BE2C (cell line): ENCODE measurements around the gene CENPK. TPM values are rescaled to one million over a fixed set of nuclear protein-coding genes. Genes with fewer than 3 reads are reported as not detected.
"Not testable (repeated sequence)": the region's sequence is repeated elsewhere in the genome, so short reads cannot be mapped to it uniquely, and the experiment has no call there.

Experiments
- DNase-seq: peaks from one replicate; pipeline ENCODE4 v3.0.0-alpha.2; 2020
- H3K27me3 ChIP-seq: fragments of 250-450 bp; sonication (Bioruptor Pico); 2 replicates; pipeline ENCODE4 v1.5.1; 2020; ENCODE audit warnings: mild to moderate bottlenecking
- H3K36me3 ChIP-seq: fragments of 250-450 bp; sonication (Bioruptor Pico); 2 replicates; pipeline ENCODE4 v1.5.1; 2020; ENCODE audit warnings: mild to moderate bottlenecking
- H3K4me1 ChIP-seq: fragments of 250-450 bp; sonication (Bioruptor Pico); 2 replicates; pipeline ENCODE4 v1.5.1; 2020
- H3K4me3 ChIP-seq: 2 replicates; pipeline ENCODE4 v1.5.1; 2011; ENCODE audit warnings: low read depth, low read length
- H3K9me3 ChIP-seq: fragments of 250-450 bp; sonication (Bioruptor Pico); 2 replicates; pipeline ENCODE4 v1.5.1; 2020
- CTCF ChIP-seq: IDR thresholded peaks from 2 replicates; pipeline ENCODE4 v1.5.1; 2012; ENCODE audit warnings: mild to moderate bottlenecking, low read depth, low read length
- polyA plus RNA-seq: library from polyadenylated mRNA; unstranded; fragments of >200 nt; gene quantifications from one replicate; pipeline ENCODE4 v1.2.1, GENCODE V29; 2012; ENCODE audit warnings: low read depth, missing spikeins; ENCODE audit not compliant: insufficient read length, insufficient read depth

The CENPK gene
- 4.5 TPM for polyA plus RNA-seq

DNA sequence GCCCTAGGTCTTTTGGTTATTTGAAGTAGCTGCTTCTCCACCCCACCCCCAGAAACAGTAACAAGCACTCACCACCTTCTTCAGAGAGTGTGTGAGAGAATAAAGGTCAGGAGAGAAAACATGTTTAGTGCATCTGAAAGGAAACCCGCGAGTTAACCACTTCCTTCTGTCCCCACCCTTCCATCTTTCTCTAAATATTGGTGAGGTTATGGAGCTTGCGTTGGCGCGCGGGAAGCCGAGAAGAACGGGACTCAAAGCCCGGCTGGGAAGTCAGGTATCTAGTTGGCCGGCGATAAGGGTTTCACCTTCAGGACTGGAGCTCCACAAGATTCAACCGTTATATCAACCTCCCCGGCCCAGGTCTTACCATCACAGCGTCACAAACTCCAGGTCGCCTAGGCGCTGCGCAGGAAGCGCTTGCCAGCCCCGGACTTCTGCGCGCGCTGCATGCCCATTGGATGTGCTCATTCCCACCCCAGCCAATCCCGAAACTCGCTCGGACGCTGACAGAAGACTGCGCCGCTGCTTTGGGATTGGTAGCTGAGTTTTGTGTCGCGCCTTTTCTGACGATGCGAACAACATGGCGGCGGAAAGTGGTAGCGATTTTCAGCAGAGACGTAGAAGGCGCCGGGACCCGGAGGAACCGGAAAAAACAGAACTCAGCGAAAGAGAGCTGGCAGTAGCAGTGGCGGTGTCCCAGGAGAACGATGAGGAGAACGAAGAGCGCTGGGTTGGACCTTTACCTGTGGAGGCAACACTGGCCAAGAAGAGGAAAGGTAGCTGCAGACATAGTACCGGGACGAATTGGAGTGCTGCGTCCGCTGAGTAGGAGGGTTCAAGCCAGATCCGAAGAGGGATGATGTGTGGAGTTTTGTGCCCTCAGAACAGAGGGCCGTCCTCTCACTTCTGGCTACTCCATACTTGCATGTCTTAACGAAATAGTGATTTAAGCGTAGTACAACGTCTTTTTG lies at the start of gene CENPK, which contains the start of gene PPWD1:
Gene CENPK (minus strand): TSS at position 438 of the 971 bp plus-strand sequence. CDS start 8,261 bp downstream, outside the sequence.
Gene PPWD1 (plus strand): TSS at position 566 of the 971 bp plus-strand sequence. CDS start 15 bp downstream, at position 581.
- no peak for TF ChIP-seq CTCF
- Histone ChIP-seq H3K9me3 (no peaks in the 10 kb centered on the region), H3K36me3 (0 out of 2 replicates have a peak, but pooled peaks cover 4% of the 10 kb centered on the region), H3K4me1 (no peaks in the 10 kb centered on the region), H3K27me3 (no peaks in the 10 kb centered on the region), H3K4me3 (peak within 1 kb of the TSS; percentile 86)
- peak; percentile 97 for DNase-seq

DNA sequence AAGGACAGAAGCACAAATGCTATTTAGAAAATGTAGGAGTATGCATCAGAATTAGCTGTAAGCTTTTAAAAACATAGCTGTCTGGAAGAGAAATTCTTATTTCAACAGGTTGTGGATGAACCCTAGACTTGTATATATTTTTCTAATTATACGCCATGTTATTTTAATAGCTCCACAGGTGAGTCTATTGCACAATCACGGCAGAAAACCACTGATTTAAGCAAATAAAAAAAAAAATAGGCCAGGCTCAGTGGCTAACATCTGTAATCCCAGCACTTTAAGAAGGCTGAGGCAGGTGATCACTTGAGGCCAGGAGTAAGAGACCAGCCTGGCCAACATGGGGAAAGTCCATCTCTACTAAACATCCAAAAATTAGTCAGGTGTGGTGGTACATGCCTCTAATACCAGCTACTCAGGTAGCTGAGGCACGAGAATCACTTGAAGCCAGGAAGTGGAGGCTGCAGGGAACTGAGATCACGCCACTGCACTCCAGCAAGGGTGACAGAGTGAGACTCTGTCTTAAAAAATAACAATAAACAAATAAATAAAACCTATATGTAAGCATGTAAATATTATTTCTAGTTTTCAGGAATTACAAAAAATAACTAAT lies 49.4 kb upstream of the CENPK start:
- Histone ChIP-seq H3K9me3 (no peaks in the 10 kb centered on the region), H3K4me3 (no peak overlapping the region), H3K27me3 (no peaks in the 10 kb centered on the region), H3K4me1 (no peaks in the 10 kb centered on the region), H3K36me3 (peaks cover 44% of the 10 kb centered on the region)
- no peak for TF ChIP-seq CTCF
- DNase-seq = no peak

DNA sequence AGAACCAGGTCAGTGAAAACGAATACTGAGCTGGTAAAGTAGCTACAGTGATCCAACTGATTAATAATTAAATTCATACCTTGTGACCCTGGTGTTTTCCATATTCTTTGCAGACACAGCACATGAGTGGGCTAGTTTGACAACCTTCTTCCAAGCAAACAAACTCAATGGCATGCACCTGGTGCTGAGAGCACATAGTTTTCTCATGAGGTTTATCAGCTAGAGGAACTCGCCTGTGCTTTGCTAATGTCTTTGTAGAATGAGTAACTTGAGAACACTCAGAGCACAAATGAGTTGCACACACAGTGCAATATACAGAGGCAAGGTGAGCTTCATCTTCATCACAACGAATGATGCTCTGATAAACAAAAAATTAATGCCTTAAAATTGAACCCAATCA lies 48.6 kb upstream of the CENPK start:
- no peak for TF ChIP-seq CTCF
- Histone ChIP-seq H3K4me1 (no peaks in the 10 kb centered on the region), H3K9me3 (no peaks in the 10 kb centered on the region), H3K27me3 (no peaks in the 10 kb centered on the region), H3K36me3 (peaks cover 42% of the 10 kb centered on the region), H3K4me3 (no peak overlapping the region)
- no peak for DNase-seq

GRCh38 chr5:65601761-65602160 lies 38.8 kb upstream of the CENPK start:
- not testable (repeated sequence) for H3K9me3 ChIP-seq, H3K27me3 ChIP-seq, H3K4me1 ChIP-seq, DNase-seq, H3K4me3 ChIP-seq
- H3K36me3 ChIP-seq = peaks cover 28% of the 10 kb centered on the region

GRCh38 chr5:65588694-65589093 lies 25.7 kb upstream of the CENPK start:
- TF ChIP-seq CTCF = no peak; the same call in 1 of the 2 replicates
- DNase-seq = no peak
- Histone ChIP-seq H3K27me3 (no peaks in the 10 kb centered on the region), H3K36me3 (peaks cover 45% of the 10 kb centered on the region), H3K4me3 (no peak overlapping the region), H3K9me3 (no peaks in the 10 kb centered on the region), H3K4me1 (no peaks in the 10 kb centered on the region)

GRCh38 chr5:65577141-65577540 lies 14.2 kb upstream of the CENPK start:
- Histone ChIP-seq H3K27me3 (no peaks in the 10 kb centered on the region), H3K4me1 (no peaks in the 10 kb centered on the region), H3K36me3 (peaks cover 47% of the 10 kb centered on the region), H3K9me3 (no peaks in the 10 kb centered on the region), H3K4me3 (no peak overlapping the region)
- no peak for TF ChIP-seq CTCF
- DNase-seq = no peak
